Endothelial cell of umbilical vein (primary cell): ENCODE data around the gene RPL3.

ENCODE experiments used
- FOS ChIP-seq: IDR thresholded peaks from 2 replicates; pipeline ENCODE4 v1.6.1; 2011; ENCODE audit warnings: mild to moderate bottlenecking, low read length, moderate library complexity, borderline replicate concordance; ENCODE audit not compliant: insufficient read depth
- TF ChIP-seq, protein P1 (sequence below), 2 donors: IDR thresholded peaks; 1 replicate in 1 of 2; 2 replicates in 1 of 2; pipeline ENCODE4 v1.5.1; 2011; ENCODE audit warnings: low read length in 2 of 2, mild to moderate bottlenecking in 2 of 2, moderate library complexity in 2 of 2, control low read depth in 1 of 2, inconsistent platforms in 1 of 2, low read depth in 1 of 2; ENCODE audit not compliant: insufficient read depth in 1 of 2; ENCODE audit errors: extremely low read depth in 1 of 2

DNA sequence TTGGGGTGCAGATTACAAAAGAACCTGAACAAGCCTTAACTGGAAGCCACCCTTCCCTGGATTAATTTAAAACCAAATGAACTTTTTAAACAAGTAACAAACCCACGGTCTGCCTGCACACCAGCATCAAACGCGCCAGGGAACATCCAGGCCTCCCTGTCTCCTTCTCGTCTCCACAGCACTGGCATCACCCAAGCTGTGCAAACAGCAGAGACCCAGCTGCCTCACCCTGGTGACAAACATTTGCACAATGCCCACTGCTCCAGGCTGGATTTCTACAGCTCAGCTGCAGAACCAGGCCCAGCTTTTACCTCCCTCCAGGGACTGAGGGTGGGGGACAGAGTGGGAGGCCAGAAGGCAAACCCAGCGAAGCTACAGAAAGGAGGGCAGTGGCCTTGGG lies 7.0 kb downstream of the RPL3 start:
- TF ChIP-seq FOS, result no peak
- TF ChIP-seq, protein P1, sequence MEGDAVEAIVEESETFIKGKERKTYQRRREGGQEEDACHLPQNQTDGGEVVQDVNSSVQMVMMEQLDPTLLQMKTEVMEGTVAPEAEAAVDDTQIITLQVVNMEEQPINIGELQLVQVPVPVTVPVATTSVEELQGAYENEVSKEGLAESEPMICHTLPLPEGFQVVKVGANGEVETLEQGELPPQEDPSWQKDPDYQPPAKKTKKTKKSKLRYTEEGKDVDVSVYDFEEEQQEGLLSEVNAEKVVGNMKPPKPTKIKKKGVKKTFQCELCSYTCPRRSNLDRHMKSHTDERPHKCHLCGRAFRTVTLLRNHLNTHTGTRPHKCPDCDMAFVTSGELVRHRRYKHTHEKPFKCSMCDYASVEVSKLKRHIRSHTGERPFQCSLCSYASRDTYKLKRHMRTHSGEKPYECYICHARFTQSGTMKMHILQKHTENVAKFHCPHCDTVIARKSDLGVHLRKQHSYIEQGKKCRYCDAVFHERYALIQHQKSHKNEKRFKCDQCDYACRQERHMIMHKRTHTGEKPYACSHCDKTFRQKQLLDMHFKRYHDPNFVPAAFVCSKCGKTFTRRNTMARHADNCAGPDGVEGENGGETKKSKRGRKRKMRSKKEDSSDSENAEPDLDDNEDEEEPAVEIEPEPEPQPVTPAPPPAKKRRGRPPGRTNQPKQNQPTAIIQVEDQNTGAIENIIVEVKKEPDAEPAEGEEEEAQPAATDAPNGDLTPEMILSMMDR (IDR thresholded peaks at IDR 0.05; ENCODE audit: extremely low read depth in 1 of 2, insufficient read depth in 1 of 2, low read depth in 1 of 2, low read length in 2 of 2), result no peak
